ENCODE measurements around the gene CAPS.

The CAPS gene

GRCh38 chr19:5893907-5894703 lies 19.9 kb upstream of the CAPS start:
- TF ChIP-seq CTCF (conservative IDR thresholded peaks at IDR 0.05) (no peak), ZFX (IDR thresholded peaks at IDR 0.05) (no peak)
- no peak overlapping the region for H3K27ac ChIP-seq

DNA sequence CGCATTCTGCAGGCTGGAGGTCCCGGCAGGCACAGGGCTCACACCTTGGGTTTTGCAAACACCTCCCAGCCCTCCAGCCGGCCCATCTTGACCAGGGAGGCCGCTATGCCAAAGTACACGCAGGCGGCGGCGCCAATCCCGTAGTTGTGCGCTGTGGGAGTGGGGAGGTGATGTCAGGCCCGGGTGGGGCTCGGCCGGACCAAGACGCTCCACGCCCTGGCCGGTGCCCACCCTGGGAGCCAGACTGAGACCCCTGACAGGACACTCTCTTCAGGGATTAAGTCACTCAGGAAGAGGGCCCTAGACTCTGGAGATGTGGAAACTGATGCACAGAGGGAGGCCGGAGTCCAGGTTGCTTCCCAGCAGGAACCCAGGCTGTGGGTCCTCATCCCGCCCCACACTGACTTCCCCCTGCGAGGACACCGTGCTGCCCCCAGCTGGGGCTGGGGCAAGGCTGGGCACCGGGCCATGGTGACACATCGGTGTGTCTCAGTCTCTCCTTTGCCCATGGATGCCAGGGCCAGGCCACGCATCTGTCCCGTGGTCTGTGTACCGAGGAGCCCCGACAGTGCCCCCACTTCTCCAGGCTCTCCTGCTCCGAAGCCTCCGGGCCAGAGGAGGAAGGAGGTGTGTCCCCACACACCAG lies 19.2 kb upstream of the CAPS start:
- H3K27ac ChIP-seq: no peak overlapping the region
- TF ChIP-seq ZFX (IDR thresholded peaks at IDR 0.05) (no peak), CTCF (conservative IDR thresholded peaks at IDR 0.05) (no peak)

- TF ChIP-seq CTCF (conservative IDR thresholded peaks at IDR 0.05): no peak
- TF ChIP-seq ZFX (IDR thresholded peaks at IDR 0.05): no peak
- no peak overlapping the region for H3K27ac ChIP-seq
These were observed 18.6 kb upstream of the CAPS start for GRCh38 chr19:5895409-5895808.

DNA sequence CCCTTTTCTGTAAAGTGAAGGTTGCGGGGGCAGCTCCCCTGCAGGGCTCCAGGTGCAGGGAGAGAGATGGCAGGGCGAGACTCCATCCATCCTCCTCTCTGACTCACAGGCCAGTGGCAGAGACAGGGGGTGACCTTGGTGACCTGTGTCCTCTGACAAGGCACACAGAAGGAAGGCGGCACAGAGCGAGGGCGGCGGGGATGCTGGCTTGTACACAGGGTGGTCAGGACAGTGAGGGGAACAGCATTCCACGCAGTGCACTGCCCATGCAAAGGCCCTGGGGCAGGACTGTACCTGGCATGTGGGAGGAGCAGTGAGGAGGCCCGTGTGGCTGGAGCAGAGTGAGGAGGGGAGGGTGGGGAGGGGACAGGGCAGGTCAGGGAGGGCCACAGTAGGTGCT lies 18.2 kb upstream of the CAPS start:
- TF ChIP-seq CTCF (conservative IDR thresholded peaks at IDR 0.05) (no peak), ZFX (IDR thresholded peaks at IDR 0.05) (no peak)
- H3K27ac ChIP-seq: no peak overlapping the region

- no peak overlapping the region for H3K27ac ChIP-seq
- TF ChIP-seq CTCF (conservative IDR thresholded peaks at IDR 0.05) (no peak), ZFX (IDR thresholded peaks at IDR 0.05) (no peak)
These were observed 17.5 kb upstream of the CAPS start for GRCh38 chr19:5896365-5897076.

- TF ChIP-seq ZFX (IDR thresholded peaks at IDR 0.05) (no peak), CTCF (conservative IDR thresholded peaks at IDR 0.05) (no peak)
- no peak overlapping the region for H3K27ac ChIP-seq
These were observed 16.7 kb upstream of the CAPS start for GRCh38 chr19:5897189-5897969.
